Endothelial cell of umbilical vein (primary cell): ENCODE measurements around the gene CEBPG. TPM values are rescaled to one million over a fixed set of nuclear protein-coding genes. Genes with fewer than 3 reads are reported as not detected.

Experiments
- BruUV-seq: library from RNA; stranded (reverse); fragments of 400-500 nt; replicated peaks from 2 replicates; lab custom pipeline; 2021; lab: Mats Ljungman, UMichigan
- CTCF ChIA-PET: fragments of 300-600, 350-600 bp; sonication (Branson Sonifier 250); formaldehyde crosslinking; loops from one replicate; lab custom pipeline; 2021; ENCODE audit warnings: antibody characterized with exemption, inconsistent platforms; lab: Charles Lee
- POLR2A ChIA-PET: fragments of 300-600, 350-600 bp; sonication (Branson Sonifier 250); formaldehyde crosslinking; loops from one replicate; lab custom pipeline; 2021; ENCODE audit warnings: antibody characterized with exemption, inconsistent platforms; lab: Charles Lee
- DNase-seq: peaks from one replicate; pipeline ENCODE4 v3.0.0-alpha.2; 2011; ENCODE audit warnings: low read depth, low spot score
- FAIRE-seq: peaks from 2 replicates; lab custom pipeline; 2011; peaks lifted over from hg19 to GRCh38; lab: Jason Lieb, UNC
- H2AFZ ChIP-seq: 2 replicates; pipeline ENCODE4 v1.6.0; 2012; ENCODE audit warnings: low read depth, low read length, control low read depth, inconsistent platforms
- H3K27ac ChIP-seq: 2 replicates; pipeline ENCODE4 v1.5.1; 2011; ENCODE audit warnings: low read depth, mild to moderate bottlenecking, control low read depth, low read length, moderate library complexity; ENCODE audit not compliant: insufficient read depth
- H3K27me3 ChIP-seq, 2 experiments: 2 replicates each; pipeline versions ENCODE4 v1.6.0 to v1.6.1; 2011; ENCODE audit warnings: low read length in 2 of 2, mixed read lengths in 1 of 2; ENCODE audit not compliant: control insufficient read depth in 2 of 2, insufficient read depth in 2 of 2
- H3K36me3 ChIP-seq, 2 experiments: 2 replicates in 1 of 2; 3 replicates in 1 of 2; pipeline ENCODE4 v1.5.1; 2011; ENCODE audit warnings: low read length in 2 of 2, mild to moderate bottlenecking in 1 of 2, moderate library complexity in 1 of 2; ENCODE audit not compliant: control insufficient read depth in 2 of 2, insufficient read depth in 2 of 2; ENCODE audit errors: extremely low read depth in 1 of 2
- H3K4me1 ChIP-seq: 3 replicates; pipeline ENCODE4 v1.5.1; 2011; ENCODE audit warnings: mild to moderate bottlenecking, low read length; ENCODE audit not compliant: control insufficient read depth, insufficient read depth; ENCODE audit errors: extremely low read depth
- H3K4me2 ChIP-seq: 2 replicates; pipeline ENCODE4 v1.6.1; 2011; ENCODE audit warnings: low read length, control low read depth, mixed read lengths; ENCODE audit not compliant: insufficient read depth
- H3K4me3 ChIP-seq, 3 experiments: fragments of 200-600 bp in 1 of 3; sonication (generic), shearing (Covaris generic) in 1 of 3; replicated peaks in 1 of 3; 2 replicates each; pipeline ENCODE4 v1.5.1; 2011 to 2016; ENCODE audit warnings: control low read depth in 3 of 3, low read length in 3 of 3, mild to moderate bottlenecking in 2 of 3, inconsistent platforms in 1 of 3, low read depth in 1 of 3, moderate library complexity in 1 of 3; ENCODE audit not compliant: insufficient read depth in 1 of 3
- H3K79me2 ChIP-seq: 2 replicates; pipeline ENCODE4 v1.6.0; 2012; ENCODE audit warnings: low read length, inconsistent platforms; ENCODE audit not compliant: control insufficient read depth, insufficient read depth
- H3K9ac ChIP-seq: replicated peaks from 2 replicates; pipeline ENCODE3; 2011; ENCODE audit warnings: low read length, control low read depth; ENCODE audit not compliant: insufficient read depth; ENCODE audit errors: extremely low read depth
- H3K9me1 ChIP-seq: replicated peaks from 3 replicates; pipeline ENCODE4 v1.6.0; 2011; ENCODE audit warnings: mild to moderate bottlenecking, low read length; ENCODE audit not compliant: control insufficient read depth, insufficient read depth; ENCODE audit errors: extremely low read depth
- H3K9me3 ChIP-seq: replicated peaks from 2 replicates; pipeline ENCODE4 v1.5.1; 2012; ENCODE audit warnings: low read length, inconsistent platforms; ENCODE audit not compliant: control insufficient read depth, insufficient read depth
- H4K20me1 ChIP-seq: replicated peaks from 2 replicates; pipeline ENCODE3; 2011; ENCODE audit warnings: mild to moderate bottlenecking, low read length; ENCODE audit not compliant: control insufficient read depth, insufficient read depth; ENCODE audit errors: extremely low read depth
- CTCF ChIP-seq, 2 donors: IDR thresholded peaks; 1 replicate in 1 of 2; 2 replicates in 1 of 2; pipeline ENCODE4 v1.5.1; 2011; ENCODE audit warnings: low read length in 2 of 2, mild to moderate bottlenecking in 2 of 2, moderate library complexity in 2 of 2, control low read depth in 1 of 2, inconsistent platforms in 1 of 2, low read depth in 1 of 2; ENCODE audit not compliant: insufficient read depth in 1 of 2; ENCODE audit errors: extremely low read depth in 1 of 2
- EZH2 ChIP-seq: IDR thresholded peaks from 2 replicates; pipeline ENCODE4 v1.6.1; 2012; ENCODE audit warnings: borderline replicate concordance, low read depth, mild to moderate bottlenecking, moderate library complexity, low read length, inconsistent platforms; ENCODE audit not compliant: severe bottlenecking
- FOS ChIP-seq: IDR thresholded peaks from 2 replicates; pipeline ENCODE4 v1.6.1; 2011; ENCODE audit warnings: mild to moderate bottlenecking, low read length, moderate library complexity, borderline replicate concordance; ENCODE audit not compliant: insufficient read depth
- GATA2 ChIP-seq: IDR thresholded peaks from 2 replicates; pipeline ENCODE4 v1.7.0; 2011; ENCODE audit warnings: low read depth, mild to moderate bottlenecking, moderate library complexity, mixed read lengths, low read length; ENCODE audit not compliant: insufficient read length, insufficient read depth
- JUN ChIP-seq: IDR thresholded peaks from 2 replicates; pipeline ENCODE4 v1.6.1; 2011; ENCODE audit warnings: borderline replicate concordance, low read depth; ENCODE audit not compliant: insufficient read length, insufficient read depth
- MAX ChIP-seq: IDR thresholded peaks from 2 replicates; pipeline ENCODE4 v1.6.1; 2011; ENCODE audit not compliant: insufficient read depth, insufficient read length
- MYC ChIP-seq: IDR thresholded peaks from one replicate; pipeline ENCODE4 v1.6.1; 2011; ENCODE audit warnings: mild to moderate bottlenecking, low read depth, low read length
- POLR2A ChIP-seq: IDR thresholded peaks from 2 replicates; pipeline ENCODE4 v1.6.1; 2012; ENCODE audit warnings: low read depth, mild to moderate bottlenecking, control low read depth, low read length
- POLR2AphosphoS5 ChIP-seq: IDR thresholded peaks from 2 replicates; pipeline ENCODE4 v1.6.1; 2012; ENCODE audit warnings: low read depth, mild to moderate bottlenecking, control low read depth, low read length, moderate library complexity; ENCODE audit not compliant: insufficient read depth
- dilution Hi-C: fragments of 300-500 bp; cut with MboI; formaldehyde crosslinking; loops from one replicate; pipeline ENCODE4 v1.15.0; 2019; ENCODE audit warnings: low sequenced_read_pairs; ENCODE audit not compliant: extremely low pct_ligation_motif_present
- intact Hi-C: fragments of 100-400 bp; cut with micrococcal nuclease; formaldehyde crosslinking; loops from one replicate; pipeline ENCODE4 v1.10.0; 2022
- polyA plus RNA-seq, 4 experiments: library from polyadenylated mRNA; depleted of rRNA in 3 of 4; stranded (reverse) in 3 of 4; unstranded in 1 of 4; fragments of >200 nt; gene quantifications; 2 replicates each; pipeline versions ENCODE4 v1.2.1 to v1.2.3, GENCODE V29; 2011 to 2012; ENCODE audit warnings: missing spikeins in 1 of 4
- total RNA-seq: library from RNA; stranded (reverse); gene quantifications from 2 replicates; pipeline ENCODE4 v1.2.3, GENCODE V29; 2021

CEBPG gene
- total and polyA plus RNA-seq, 2 donors (not counting 3 experiments of a cell fraction or from before 2014, with no cell fraction given), result 10.2 to 24.6 TPM

DNA sequence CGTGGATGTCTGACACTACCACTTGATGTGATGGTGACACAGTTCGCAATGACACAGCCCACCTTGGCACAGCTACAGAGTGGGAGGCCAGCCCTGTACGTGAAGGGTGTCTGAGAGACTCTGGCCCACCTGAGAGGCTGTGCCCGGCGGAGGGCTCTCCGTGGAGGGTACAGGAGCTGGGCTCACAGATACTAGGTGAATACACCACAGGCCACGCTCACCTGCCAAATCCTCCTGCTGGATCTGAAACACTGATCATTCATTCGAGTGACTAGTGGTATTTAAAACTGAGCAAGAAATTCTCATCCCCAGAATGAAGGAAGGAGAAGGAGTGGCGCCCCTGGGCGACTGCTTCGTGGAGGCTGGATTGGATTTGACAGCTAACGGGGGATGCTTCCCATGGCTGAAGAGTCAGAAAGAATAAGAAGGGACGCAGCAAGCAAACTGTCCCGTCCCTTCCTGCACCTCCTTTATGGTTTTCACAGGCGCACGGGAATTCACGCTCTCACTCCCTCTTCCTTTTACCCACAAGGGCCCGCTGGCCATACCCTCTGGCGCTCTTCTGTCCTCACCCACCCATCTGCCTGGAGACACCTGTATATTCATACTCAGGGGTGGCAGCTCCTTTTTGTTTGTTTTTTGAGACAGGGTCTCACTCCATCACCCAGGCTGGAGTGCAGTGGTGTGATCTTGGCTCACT is 25.0 kb downstream of the CEBPG start:
- TF ChIP-seq GATA2 (no peak), JUN (no peak), FOS (no peak), CTCF (IDR thresholded peaks at IDR 0.05; ENCODE audit: extremely low read depth in 1 of 2, insufficient read depth in 1 of 2, low read depth in 1 of 2, low read length in 2 of 2) (no peak), POLR2AphosphoS5 (no peak), POLR2A (no peak), EZH2 (no peak), MYC (no peak), MAX (no peak)
- Histone ChIP-seq H3K79me2 (no peaks in the 10 kb centered on the region), H3K4me2 (no peak overlapping the region), H3K9me3 (no peaks in the 10 kb centered on the region), H3K4me1 (peaks cover 19% of the 10 kb centered on the region), H3K36me3 (no peaks in the 10 kb centered on the region), H2AFZ (no peak overlapping the region), H3K4me3 (no peak overlapping the region), H3K9ac (no peak overlapping the region), H3K27me3 (no peaks in the 10 kb centered on the region), H4K20me1 (no peaks in the 10 kb centered on the region), H3K27ac (no peak overlapping the region), H3K9me1 (no peaks in the 10 kb centered on the region)
- POLR2A ChIA-PET, result no interaction called here
- intact Hi-C loops (loop anchor here (5.0 kb wide), 1 partner anchor 96 kb away; the partner anchor contains the start of gene CEBPA), dilution Hi-C loops (no loop called here)
- CTCF ChIA-PET, result interaction anchor here (1.1 to 4.4 kb wide), 7 partner anchors 8 to 379 kb away, joined by 3 to 18 read pairs (median 5); no protein-coding TSS in a partner anchor
- no TSS peak for BruUV-seq
- no peak for DNase-seq
- FAIRE-seq, result no peak
